Right lobe of liver (tissue), 6 donors: ENCODE measurements around the gene ROGDI. TPM values are rescaled to one million over a fixed set of nuclear protein-coding genes. Genes with fewer than 3 reads are reported as not detected.

Experiments
- ATAC-seq, 4 donors: fragments of 200-7000 bp; cut with Tn5 transposase; one replicate each; pipeline ENCODE4 v1.9.1; 2020; ENCODE audit warnings: mild to moderate bottlenecking in 4 of 4, moderate library complexity in 4 of 4
- DNase-seq, 3 donors: peaks; one replicate each; pipeline ENCODE4 v3.0.0-alpha.2; 2020
- H3K27ac ChIP-seq, 3 donors: fragments of 200-600 bp; one replicate each; pipeline ENCODE4 v1.8.0; 2022
- H3K27me3 ChIP-seq, 2 donors: fragments of 200-600 bp; one replicate each; pipeline ENCODE4 v1.8.0; 2022
- H3K36me3 ChIP-seq, 4 donors: fragments of 200-600 bp; sonication (generic) in 1 of 4; one replicate each; pipeline versions ENCODE4 v1.5.1 to v1.8.0; 2017 to 2022; ENCODE audit warnings: control low read depth in 1 of 4
- H3K4me1 ChIP-seq, 4 donors: fragments of 200-600 bp; sonication (generic) in 1 of 4; one replicate each; pipeline versions ENCODE4 v1.5.1 to v1.8.0; 2017 to 2022; ENCODE audit warnings: control low read depth in 1 of 4
- H3K4me3 ChIP-seq, 3 donors: fragments of 200-600 bp; one replicate each; pipeline ENCODE4 v1.8.0; 2022
- H3K9me3 ChIP-seq, 4 donors: fragments of 200-600 bp; sonication (generic) in 1 of 4; one replicate each; pipeline versions ENCODE4 v1.5.1 to v1.8.0; 2017 to 2022; ENCODE audit warnings: control low read depth in 1 of 4
- POLR2A ChIP-seq: fragments of 450-650 bp; IDR thresholded peaks from one replicate; pipeline ENCODE4 v1.6.1; 2017; ENCODE audit warnings: antibody characterized with exemption, mild to moderate bottlenecking
- WGBS: methylation state at CpG from one replicate; pipeline ENCODE4 v1.1.6; 2018; ENCODE audit warnings: low coverage, low lambda C conversion rate; ENCODE audit not compliant: insufficient coverage; ENCODE audit errors: missing lambda C conversion rate; 5-methylcytosine and 5-hydroxymethylcytosine counted together
- intact Hi-C, 2 donors: fragments of 100-400 bp; cut with DNase I; formaldehyde crosslinking; loops; one replicate each; pipeline versions ENCODE4 v1.11.2 to v1.14.1; 2022
- total RNA-seq, 6 experiments: library from RNA; depleted of rRNA in 2 of 6; stranded (reverse); fragments of >200 nt in 2 of 6; fragmentation: NEBNext Ultra II Directional in 3 of 6; extraction: Animal tissue kit (Norgen Biotek cat#: 25700) in 3 of 6; gene quantifications; one replicate each; pipeline versions ENCODE4 v1.1.0 to v1.2.4, GENCODE V29; 2016 to 2023
- TF ChIP-seq, protein P1 (sequence below), 4 donors: fragments of 200-600 bp in 3 of 4; fragments of 450-650 bp in 1 of 4; IDR thresholded peaks; one replicate each; pipeline versions ENCODE4 v1.5.1 to v1.8.0; 2016 to 2022; ENCODE audit warnings: antibody characterized with exemption in 4 of 4, mild to moderate bottlenecking in 2 of 4
- donor health status: DM: no; HTN: yes; CAD: no.
- donor health status: DM: no; HTN: no; CAD: no.
- donor health status: DM: no; HTN: no; CAD: no.
- donor health status: DM: no; HTN: yes; CAD: no.
- donor health status: DM: no; HTN: yes; CAD: no.

The ROGDI gene
- total RNA-seq, 6 experiments from 2014 or later = 8.3 to 24.2 (median 14.0) TPM

DNA sequence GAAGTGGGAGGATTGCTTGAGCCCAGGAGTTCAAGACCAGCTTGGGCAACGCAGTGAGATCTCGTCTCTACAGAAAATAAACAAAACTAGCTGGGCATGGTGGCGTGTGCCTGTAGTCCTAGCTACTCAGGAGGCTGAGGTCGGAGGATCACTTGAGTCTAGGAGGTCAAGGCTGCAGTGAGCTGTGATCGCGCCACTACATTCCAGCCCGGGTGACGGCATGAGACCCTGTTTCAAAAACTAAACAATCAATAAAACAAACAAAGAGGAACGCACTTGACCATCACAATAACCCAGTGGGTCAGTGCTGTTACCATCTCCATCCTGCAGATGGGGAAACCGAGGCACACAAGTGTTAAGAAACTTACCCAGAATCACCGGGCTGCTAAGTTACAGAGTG is 49.2 kb downstream of the ROGDI start:
- Histone ChIP-seq H3K36me3 (peaks cover 0 to 34% (median 15%) of the 10 kb centered on the region in 4 donors), H3K9me3 (no peaks in the 10 kb centered on the region), H3K27me3 (no peaks in the 10 kb centered on the region), H3K4me3 (no peak overlapping the region), H3K4me1 (no peaks in the 10 kb centered on the region), H3K27ac (no peak overlapping the region)
- 44% methylated on average over 3 of the region's 11 CpGs for WGBS
- no peak for ATAC-seq
- TF ChIP-seq, protein P1, sequence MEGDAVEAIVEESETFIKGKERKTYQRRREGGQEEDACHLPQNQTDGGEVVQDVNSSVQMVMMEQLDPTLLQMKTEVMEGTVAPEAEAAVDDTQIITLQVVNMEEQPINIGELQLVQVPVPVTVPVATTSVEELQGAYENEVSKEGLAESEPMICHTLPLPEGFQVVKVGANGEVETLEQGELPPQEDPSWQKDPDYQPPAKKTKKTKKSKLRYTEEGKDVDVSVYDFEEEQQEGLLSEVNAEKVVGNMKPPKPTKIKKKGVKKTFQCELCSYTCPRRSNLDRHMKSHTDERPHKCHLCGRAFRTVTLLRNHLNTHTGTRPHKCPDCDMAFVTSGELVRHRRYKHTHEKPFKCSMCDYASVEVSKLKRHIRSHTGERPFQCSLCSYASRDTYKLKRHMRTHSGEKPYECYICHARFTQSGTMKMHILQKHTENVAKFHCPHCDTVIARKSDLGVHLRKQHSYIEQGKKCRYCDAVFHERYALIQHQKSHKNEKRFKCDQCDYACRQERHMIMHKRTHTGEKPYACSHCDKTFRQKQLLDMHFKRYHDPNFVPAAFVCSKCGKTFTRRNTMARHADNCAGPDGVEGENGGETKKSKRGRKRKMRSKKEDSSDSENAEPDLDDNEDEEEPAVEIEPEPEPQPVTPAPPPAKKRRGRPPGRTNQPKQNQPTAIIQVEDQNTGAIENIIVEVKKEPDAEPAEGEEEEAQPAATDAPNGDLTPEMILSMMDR (IDR thresholded peaks at IDR 0.05) = no peak
- no peak for TF ChIP-seq POLR2A
- no peak for DNase-seq
- intact Hi-C loops = no loop called here

DNA sequence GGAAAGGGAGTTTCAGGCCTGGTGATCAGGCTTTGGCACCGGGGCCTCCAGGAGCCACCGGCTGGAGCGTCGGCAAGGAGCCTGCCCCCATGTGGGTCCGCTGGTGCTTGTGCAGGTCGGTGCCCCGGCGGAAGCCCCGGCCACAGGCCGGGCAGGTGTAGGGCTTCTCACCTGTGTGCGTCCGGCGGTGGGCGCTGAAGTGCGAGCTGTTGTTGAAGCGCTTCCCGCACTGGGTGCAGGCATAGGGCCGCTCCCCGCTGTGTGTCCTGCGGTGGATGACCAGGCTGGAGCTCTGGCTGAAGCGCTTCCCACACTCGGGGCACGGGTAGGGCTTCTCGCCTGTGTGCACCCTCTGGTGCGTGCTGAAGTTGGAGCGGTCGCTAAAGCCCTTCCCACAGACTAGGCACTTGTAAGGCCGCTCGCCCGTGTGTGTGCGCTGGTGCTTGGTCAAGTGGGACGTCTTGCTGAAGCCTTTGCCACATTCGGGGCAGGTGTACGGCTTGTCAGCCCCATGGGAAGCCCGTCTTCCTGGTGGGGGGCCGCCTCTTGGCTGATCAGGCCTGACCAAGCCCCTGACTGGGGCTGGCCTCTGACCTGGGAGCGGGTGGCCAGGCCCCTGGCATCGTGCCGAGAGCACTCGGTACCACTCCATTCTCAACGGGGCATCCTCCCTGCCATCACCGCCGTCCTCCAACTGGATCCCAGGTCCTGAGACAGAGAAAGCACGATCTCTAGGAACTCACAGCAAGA is 49.9 kb downstream of the ROGDI start:
- Histone ChIP-seq H3K36me3 (peaks cover 0 to 28% (median 13%) of the 10 kb centered on the region in 4 donors), H3K27me3 (no peaks in the 10 kb centered on the region), H3K9me3 (no peaks in the 10 kb centered on the region), H3K4me3 (no peak overlapping the region), H3K27ac (no peak overlapping the region), H3K4me1 (no peaks in the 10 kb centered on the region)
- DNase-seq (no peak), ATAC-seq (peak in 1 of 4 donors; percentile 25)
- 98% methylated on average over 5 of the region's 44 CpGs for WGBS
- intact Hi-C loops = no loop called here
- TF ChIP-seq, protein P1 (IDR thresholded peaks at IDR 0.05) = no peak
- no peak for TF ChIP-seq POLR2A

DNA sequence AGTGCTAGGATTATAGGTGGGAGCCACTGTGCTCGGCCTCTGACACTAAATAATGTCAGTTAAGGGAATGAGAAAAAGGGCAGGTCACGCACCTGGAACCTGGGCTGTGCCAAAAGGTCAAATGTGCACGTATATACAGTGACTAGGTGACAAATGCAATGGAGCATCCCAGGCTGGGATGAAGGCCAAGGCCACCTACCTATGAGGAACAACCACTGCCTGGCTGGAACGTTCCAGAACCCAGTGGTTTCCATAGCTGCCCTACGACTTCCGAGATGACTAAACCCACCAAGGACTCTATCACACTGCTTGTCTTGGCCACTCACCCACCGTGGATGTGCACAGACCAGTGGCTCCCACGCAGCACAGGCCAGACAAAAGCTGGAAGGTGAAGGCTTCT is 51.5 kb downstream of the ROGDI start:
- Histone ChIP-seq H3K27me3 (no peaks in the 10 kb centered on the region), H3K4me1 (no peaks in the 10 kb centered on the region), H3K4me3 (no peak overlapping the region), H3K36me3 (peaks cover 0 to 28% (median 13%) of the 10 kb centered on the region in 4 donors), H3K27ac (no peak overlapping the region), H3K9me3 (no peaks in the 10 kb centered on the region)
- intact Hi-C loops = no loop called here
- 69% methylated on average over 3 of the region's 8 CpGs for WGBS
- DNase-seq (no peak), ATAC-seq (no peak)
- no peak for TF ChIP-seq POLR2A
- TF ChIP-seq, protein P1 (IDR thresholded peaks at IDR 0.05) = no peak

DNA sequence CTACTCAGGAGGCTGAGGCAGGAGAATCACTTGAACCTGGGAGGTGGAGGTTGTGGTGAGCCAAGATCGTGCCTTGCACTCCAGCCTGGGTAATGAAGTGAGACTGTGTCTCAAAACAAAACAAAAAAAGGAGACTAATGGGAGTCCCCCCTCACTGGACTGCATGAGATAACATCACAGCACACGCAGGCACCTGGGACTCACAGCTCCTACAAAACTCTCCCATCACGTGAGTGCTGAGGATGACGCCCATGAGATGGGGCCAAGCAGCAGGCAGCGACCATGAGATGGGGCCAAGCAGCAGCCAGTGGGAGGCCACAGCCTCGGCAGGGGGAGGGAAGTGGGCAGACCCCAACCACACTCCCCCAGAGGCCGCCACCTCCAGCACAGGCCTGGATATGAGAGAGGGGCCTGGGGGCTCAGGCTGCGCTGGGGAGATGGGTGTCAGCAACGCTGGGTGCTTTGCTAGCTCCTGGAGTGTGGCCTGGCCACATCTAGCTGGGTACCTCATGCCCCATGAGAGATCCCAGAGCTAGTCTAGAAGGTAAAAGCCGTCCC is 52.7 kb downstream of the ROGDI start:
- intact Hi-C loops = no loop called here

More for the DNA sequence above, 52.7 kb downstream of the ROGDI start:
- Histone ChIP-seq H3K36me3 (peaks cover 0 to 28% (median 12%) of the 10 kb centered on the region in 4 donors), H3K4me1 (no peaks in the 10 kb centered on the region), H3K27me3 (no peaks in the 10 kb centered on the region), H3K4me3 (no peak overlapping the region), H3K27ac (no peak overlapping the region), H3K9me3 (no peaks in the 10 kb centered on the region)
- DNase-seq (no peak), ATAC-seq (no peak)
- WGBS = 75% methylated on average over 2 of the region's 10 CpGs
- no peak for TF ChIP-seq POLR2A
- TF ChIP-seq, protein P1 (IDR thresholded peaks at IDR 0.05) = no peak
